WTC11 (cell line): ENCODE data around the gene HSPG2.
"Not testable (repeated sequence)": the region's sequence is repeated elsewhere in the genome, so short reads cannot be mapped to it uniquely, and the experiment has no call there.

ENCODE experiments used
- AFF4 ChIP-seq: sonication (generic); formaldehyde crosslinking; IDR thresholded peaks from 2 replicates; pipeline ENCODE4 v1.8.1; 2023; ENCODE audit warnings: mild to moderate bottlenecking, missing genetic modification reagents, borderline replicate concordance
- CTCF ChIP-seq: fragments of 200-600 bp; IDR thresholded peaks from 2 replicates; pipeline ENCODE4 v1.8.0; 2022; ENCODE audit warnings: antibody characterized with exemption

DNA sequence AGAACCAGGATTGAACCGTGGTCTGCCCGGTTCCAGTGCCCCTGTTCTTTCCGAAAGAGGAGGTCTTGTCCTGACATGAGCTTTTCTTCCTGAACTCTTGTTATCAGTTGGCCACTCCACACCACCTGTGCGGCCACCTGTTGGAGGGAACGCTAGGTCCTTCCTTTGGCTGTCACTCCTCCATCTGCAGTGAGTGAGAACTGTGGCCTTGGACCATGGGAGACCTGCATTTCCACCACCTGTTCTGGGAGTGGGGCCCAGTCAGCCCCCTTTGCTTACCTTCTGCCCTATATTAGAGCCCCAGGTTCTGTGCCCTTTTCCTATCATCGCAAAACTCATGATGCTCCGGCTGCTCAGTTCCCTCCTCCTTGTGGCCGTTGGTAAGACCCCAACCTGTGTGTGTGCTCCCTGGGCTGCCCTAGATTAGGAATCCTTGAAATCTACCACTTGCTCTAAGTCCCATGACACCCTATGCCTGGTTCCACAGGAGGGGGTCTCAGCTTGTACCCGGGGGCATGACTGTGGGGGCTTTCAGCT lies 39.7 kb upstream of the HSPG2 start, which contains the start of gene CELA3B:
- TF ChIP-seq CTCF; AFF4 (CRISPR knock-in tag): not testable (repeated sequence)
